ENCODE measurements around the gene BDKRB2.

DNA sequence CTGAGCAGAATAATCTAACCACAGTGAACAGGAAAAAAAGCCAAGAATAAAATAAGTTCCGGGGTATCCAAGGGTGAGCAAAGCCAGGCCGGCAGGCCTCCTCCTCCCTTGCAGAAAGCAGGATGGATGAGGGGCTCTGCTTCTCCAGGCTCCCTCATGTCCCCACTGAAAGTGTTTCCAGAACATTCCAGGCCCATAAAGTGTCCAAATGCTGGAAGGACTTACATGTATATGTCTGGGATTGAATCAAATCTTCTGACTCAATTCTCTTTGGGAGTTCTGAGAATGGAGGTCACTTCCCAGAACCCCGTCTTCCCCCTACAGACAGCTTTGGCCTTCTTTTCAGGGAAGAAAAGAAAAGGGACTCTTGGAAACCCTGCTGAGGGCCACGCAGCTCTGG is 26.4 kb downstream of the BDKRB2 start:
- TF ChIP-seq CTCF (IDR thresholded peaks at IDR 0.05 in 2 of 3, conservative IDR thresholded peaks at IDR 0.05 in 1 of 3; ENCODE audit: borderline replicate concordance in 1 of 3, insufficient read depth in 1 of 3, low read depth in 2 of 3, low read length in 2 of 3): no peak
- no peak for TF ChIP-seq YY1 (IDR thresholded peaks at IDR 0.05; ENCODE audit: extremely low read depth, insufficient replicate concordance, low read depth, low read length)
- no peak for TF ChIP-seq EZH2 (IDR thresholded peaks at IDR 0.05)
- TF ChIP-seq SIN3A (IDR thresholded peaks at IDR 0.05; ENCODE audit: low read depth): no peak
- TF ChIP-seq POLR2A (IDR thresholded peaks at IDR 0.05; ENCODE audit: borderline replicate concordance, extremely low read depth, insufficient read depth, insufficient read length): no peak
- TF ChIP-seq ZBTB33 (IDR thresholded peaks at IDR 0.05; ENCODE audit: extremely low read depth, insufficient replicate concordance, low read length): no peak
- no peak for TF ChIP-seq SRF (IDR thresholded peaks at IDR 0.05; ENCODE audit: low read depth)

Measured in HCT116 (cell line).